ENCODE measurements around the gene TRIM22. TPM values are rescaled to one million over a fixed set of nuclear protein-coding genes. Genes with fewer than 3 reads are reported as not detected.

The TRIM22 gene
- total and polyA plus RNA-seq, 7 donors, result 6.6 to 106 (median 39.2) TPM

GRCh38 chr11:5694642-5695041 is 5.1 kb downstream of the TRIM22 start:
- intact Hi-C loops (cut with DNase I), result no loop called here

GRCh38 chr11:5695580-5695979 is 6.0 kb downstream of the TRIM22 start:
- no peaks in the 10 kb centered on the region for H3K9me3 ChIP-seq
- H3K36me3 ChIP-seq, result peaks cover 0 to 42% (median 5%) of the 10 kb centered on the region in 4 donors
- peaks cover 0 to 12% (median 11%) of the 10 kb centered on the region in 4 donors for H3K4me1 ChIP-seq
- WGBS, 2 donors, result 85 to 89% methylated on average over 1 of the region's 1 CpG
- TF ChIP-seq CTCF (IDR thresholded peaks at IDR 0.05) (no peak), POLR2A (IDR thresholded peaks at IDR 0.05) (no peak), EP300 (IDR thresholded peaks at IDR 0.05) (no peak), POLR2AphosphoS5 (IDR thresholded peaks at IDR 0.05) (no peak)
- H3K4me3 ChIP-seq, result no peak overlapping the region
- intact Hi-C loops (cut with DNase I), result no loop called here
- no peak for DNase-seq
- H3K27me3 ChIP-seq, result no peaks in the 10 kb centered on the region
- H3K27ac ChIP-seq, result no peak overlapping the region

More at GRCh38 chr11:5694642-5695041, 5.1 kb downstream of the TRIM22 start:
- no peak overlapping the region for H3K27ac ChIP-seq
- TF ChIP-seq EP300 (IDR thresholded peaks at IDR 0.05) (no peak), POLR2AphosphoS5 (IDR thresholded peaks at IDR 0.05) (no peak), POLR2A (IDR thresholded peaks at IDR 0.05) (no peak), CTCF (IDR thresholded peaks at IDR 0.05) (no peak)
- DNase-seq, result no peak
- no peaks in the 10 kb centered on the region for H3K27me3 ChIP-seq
- H3K4me3 ChIP-seq, result no peak overlapping the region
- peaks cover 0 to 18% (median 15%) of the 10 kb centered on the region in 4 donors for H3K4me1 ChIP-seq
- WGBS, 2 donors, result 60 to 83% methylated on average over 1 of the region's 1 CpG
- H3K36me3 ChIP-seq, result peaks cover 0 to 33% (median 5%) of the 10 kb centered on the region in 4 donors
- no peaks in the 10 kb centered on the region for H3K9me3 ChIP-seq

GRCh38 chr11:5696210-5696609 is 6.6 kb downstream of the TRIM22 start:
- intact Hi-C loops (cut with DNase I), result no loop called here
- H3K9me3 ChIP-seq, result no peaks in the 10 kb centered on the region
- no peak overlapping the region for H3K27ac ChIP-seq
- H3K36me3 ChIP-seq, result peaks cover 0 to 47% (median 5%) of the 10 kb centered on the region in 4 donors
- no peak for DNase-seq
- no peaks in the 10 kb centered on the region for H3K27me3 ChIP-seq
- no peak overlapping the region for H3K4me3 ChIP-seq
- TF ChIP-seq CTCF (IDR thresholded peaks at IDR 0.05) (no peak), POLR2A (IDR thresholded peaks at IDR 0.05) (no peak), EP300 (IDR thresholded peaks at IDR 0.05) (no peak), POLR2AphosphoS5 (IDR thresholded peaks at IDR 0.05) (no peak)
- H3K4me1 ChIP-seq, result peaks cover 0 to 11% (median 7%) of the 10 kb centered on the region in 4 donors
- WGBS, 2 donors, result 79 to 83% methylated on average over 2 of the region's 2 CpGs

GRCh38 chr11:5698281-5698680 is 8.7 kb downstream of the TRIM22 start:
- WGBS, 2 donors, result 95 to 96% methylated on average over 7 of the region's 7 CpGs
- Histone ChIP-seq H3K36me3 (peaks cover 0 to 62% (median 5%) of the 10 kb centered on the region in 4 donors), H3K4me1 (no peaks in the 10 kb centered on the region)

More at GRCh38 chr11:5698281-5698680, 8.7 kb downstream of the TRIM22 start:
- Histone ChIP-seq H3K9me3 (no peaks in the 10 kb centered on the region), H3K27ac (no peak overlapping the region), H3K27me3 (no peaks in the 10 kb centered on the region), H3K4me3 (no peak overlapping the region)
- DNase-seq, result no peak
- no peak for TF ChIP-seq CTCF (IDR thresholded peaks at IDR 0.05)
- TF ChIP-seq EP300 (IDR thresholded peaks at IDR 0.05), result no peak
- no peak for TF ChIP-seq POLR2AphosphoS5 (IDR thresholded peaks at IDR 0.05)
- TF ChIP-seq POLR2A (IDR thresholded peaks at IDR 0.05), result no peak
- intact Hi-C loops (cut with DNase I), result no loop called here
